ENCODE data around the gene LMOD3.

The LMOD3 gene

GRCh38 chr3:69096299-69096698 is 26.1 kb downstream of the LMOD3 start:
- H3K27ac ChIP-seq: peak overlapping the region; percentile 68 to 74
- DNase-seq (ENCODE audit: low spot score): no peak
- no peak for TF ChIP-seq CTCF (IDR thresholded peaks at IDR 0.05)
- no peak overlapping the region for H3K4me3 ChIP-seq

GRCh38 chr3:69095636-69096035 is 26.8 kb downstream of the LMOD3 start:
- H3K27ac ChIP-seq: peak overlapping the region; percentile 68 to 74
- DNase-seq (ENCODE audit: low spot score): no peak
- H3K4me3 ChIP-seq: peak overlapping the region; percentile 12
- TF ChIP-seq CTCF (IDR thresholded peaks at IDR 0.05): no peak

- Histone ChIP-seq H3K4me3 (peak overlapping the region; percentile 11), H3K27ac (peak overlapping the region; percentile 47 to 75)
- no peak for TF ChIP-seq CTCF (IDR thresholded peaks at IDR 0.05)
- no peak for DNase-seq (ENCODE audit: low spot score)
Observed at GRCh38 chr3:69094467-69095205, 27.8 kb downstream of the LMOD3 start.

- peak overlapping the region; percentile 18 for H3K4me3 ChIP-seq
- peak overlapping the region; percentile 36 to 42 for H3K27ac ChIP-seq
- DNase-seq (ENCODE audit: low spot score): no peak
- no peak for TF ChIP-seq CTCF (IDR thresholded peaks at IDR 0.05)
Observed at GRCh38 chr3:69092030-69092516, 30.3 kb downstream of the LMOD3 start.

- no peak for TF ChIP-seq CTCF (IDR thresholded peaks at IDR 0.05)
- Histone ChIP-seq H3K27ac (peak overlapping the region in 1 of 2 donors; percentile 36), H3K4me3 (peak overlapping the region; percentile 18)
- DNase-seq (ENCODE audit: low spot score): no peak
Observed at GRCh38 chr3:69091389-69092029, 30.9 kb downstream of the LMOD3 start.

GRCh38 chr3:69090021-69090420 is 32.4 kb downstream of the LMOD3 start:
- Histone ChIP-seq H3K4me3 (peak overlapping the region; percentile 24), H3K27ac (peak overlapping the region; percentile 28 to 38)
- no peak for TF ChIP-seq CTCF (IDR thresholded peaks at IDR 0.05)
- DNase-seq (ENCODE audit: low spot score): no peak

Data from coronary artery (tissue), 2 donors.